Tibial artery (tissue), 4 donors: ENCODE measurements around the gene PHKA2.

Source experiments
- DNase-seq, 2 donors: peaks; one replicate each; pipeline ENCODE4 v3.0.0-alpha.2; 2019
- H3K27ac ChIP-seq, 2 donors: fragments of 200-600 bp; sonication (generic) in 1 of 2; 1 replicate in 1 of 2; 2 replicates in 1 of 2; pipeline ENCODE4 v1.5.1; 2018 to 2019; ENCODE audit warnings: mild to moderate bottlenecking in 1 of 2
- H3K27me3 ChIP-seq, 2 donors: fragments of 200-600 bp; sonication (generic) in 1 of 2; one replicate each; pipeline versions ENCODE4 v1.5.1 to v1.6.0; 2016 to 2019
- H3K36me3 ChIP-seq, 3 donors: fragments of 200-600 bp; sonication (generic) in 2 of 3; one replicate each; pipeline ENCODE4 v1.5.1; 2016 to 2019; ENCODE audit warnings: mild to moderate bottlenecking in 2 of 3
- H3K4me1 ChIP-seq, 4 donors: fragments of 200-600 bp; sonication (generic) in 2 of 4; 1 replicate in 3 of 4; 2 replicates in 1 of 4; pipeline ENCODE4 v1.5.1; 2016 to 2019
- H3K4me3 ChIP-seq, 2 donors: fragments of 200-600 bp; sonication (generic) in 1 of 2; 1 replicate in 1 of 2; 2 replicates in 1 of 2; pipeline ENCODE4 v1.5.1; 2018 to 2019; ENCODE audit warnings: mild to moderate bottlenecking in 2 of 2
- H3K9me3 ChIP-seq, 3 donors: fragments of 200-600 bp; sonication (generic) in 1 of 3; one replicate each; pipeline ENCODE4 v1.5.1; 2016 to 2019
- CTCF ChIP-seq, 2 experiments: fragments of 200-600 bp in 1 of 2; fragments of 450-650 bp in 1 of 2; IDR thresholded peaks; one replicate each; pipeline ENCODE4 v1.5.1; 2017 to 2019; ENCODE audit warnings: antibody characterized with exemption in 2 of 2, mild to moderate bottlenecking in 1 of 2, moderate library complexity in 1 of 2
- intact Hi-C: fragments of 100-400 bp; cut with DNase I; formaldehyde crosslinking; loops from one replicate; pipeline ENCODE4 v1.15.0; 2023; ENCODE audit warnings: low total_unique reads

PHKA2 gene

GRCh38 chrX:18874560-18875255 lies 109.2 kb downstream of the PHKA2 start:
- Histone ChIP-seq H3K9me3 (no peaks in the 10 kb centered on the region), H3K27me3 (no peaks in the 10 kb centered on the region), H3K4me1 (peaks cover 3 to 50% (median 26%) of the 10 kb centered on the region in 4 donors), H3K4me3 (no peak overlapping the region), H3K27ac (peak overlapping the region in 1 of 2 donors; percentile 17), H3K36me3 (no peaks in the 10 kb centered on the region)
- no peak for DNase-seq
- intact Hi-C loops = no loop called here
- TF ChIP-seq CTCF (IDR thresholded peaks at IDR 0.05) = no peak

GRCh38 chrX:18873836-18874235 lies 110.1 kb downstream of the PHKA2 start:
- Histone ChIP-seq H3K4me3 (no peak overlapping the region), H3K36me3 (no peaks in the 10 kb centered on the region), H3K27ac (peak overlapping the region; percentile 84), H3K4me1 (peaks cover 3 to 50% (median 26%) of the 10 kb centered on the region in 4 donors), H3K9me3 (no peaks in the 10 kb centered on the region), H3K27me3 (no peaks in the 10 kb centered on the region)
- TF ChIP-seq CTCF (IDR thresholded peaks at IDR 0.05) = no peak
- intact Hi-C loops = no loop called here
- no peak for DNase-seq

- Histone ChIP-seq H3K9me3 (no peaks in the 10 kb centered on the region), H3K27me3 (no peaks in the 10 kb centered on the region), H3K4me1 (peaks cover 3 to 50% (median 26%) of the 10 kb centered on the region in 4 donors), H3K36me3 (no peaks in the 10 kb centered on the region), H3K4me3 (peak overlapping the region in 1 of 2 donors; percentile 25), H3K27ac (peak overlapping the region; percentile 84)
- DNase-seq = peak; percentile 34 to 78
- no peak for TF ChIP-seq CTCF (IDR thresholded peaks at IDR 0.05)
- intact Hi-C loops = no loop called here
Measured at GRCh38 chrX:18873189-18873791, 110.6 kb downstream of the PHKA2 start.

GRCh38 chrX:18872621-18873020 lies 111.3 kb downstream of the PHKA2 start:
- peak overlapping the region; percentile 84 for H3K27ac ChIP-seq
- no peak for TF ChIP-seq CTCF (IDR thresholded peaks at IDR 0.05)
- no peak overlapping the region for H3K4me3 ChIP-seq
- intact Hi-C loops = no loop called here
- H3K27me3 ChIP-seq = no peaks in the 10 kb centered on the region
- no peak for DNase-seq
- H3K36me3 ChIP-seq = no peaks in the 10 kb centered on the region
- no peaks in the 10 kb centered on the region for H3K9me3 ChIP-seq
- H3K4me1 ChIP-seq = peaks cover 3 to 50% (median 26%) of the 10 kb centered on the region in 4 donors

- Histone ChIP-seq H3K4me1 (peaks cover 3 to 50% (median 26%) of the 10 kb centered on the region in 4 donors), H3K36me3 (no peaks in the 10 kb centered on the region), H3K27ac (peak overlapping the region; percentile 84), H3K4me3 (no peak overlapping the region), H3K9me3 (no peaks in the 10 kb centered on the region), H3K27me3 (no peaks in the 10 kb centered on the region)
- no peak for DNase-seq
- TF ChIP-seq CTCF (IDR thresholded peaks at IDR 0.05) = no peak
- intact Hi-C loops = no loop called here
Measured at GRCh38 chrX:18871970-18872369, 111.9 kb downstream of the PHKA2 start.
